Thymus (tissue), 14 donors: ENCODE data around the gene EXD2. TPM values are rescaled to one million over a fixed set of nuclear protein-coding genes. Genes with fewer than 3 reads are reported as not detected.
A peak's percentile ranks its signal among the peaks of the same experiment; 100 is the strongest.

ENCODE experiments used
- DNase-seq, 9 donors: peaks; one replicate each; pipeline ENCODE4 v3.0.0-alpha.2; 2013; ENCODE audit warnings: low spot score in 9 of 9, low read depth in 6 of 9, missing footprints in 1 of 9
- H3K27ac ChIP-seq, 2 donors: one replicate each; pipeline ENCODE4 v1.5.1; 2013; ENCODE audit warnings: control low read depth in 1 of 2, low read depth in 1 of 2, low read length in 1 of 2, mild to moderate bottlenecking in 1 of 2, moderate library complexity in 1 of 2
- H3K27me3 ChIP-seq, 2 donors: one replicate each; pipeline ENCODE4 v1.5.1; 2013; ENCODE audit warnings: low read length in 1 of 2; ENCODE audit not compliant: control insufficient read depth in 2 of 2, insufficient read depth in 1 of 2
- H3K36me3 ChIP-seq, 2 donors: one replicate each; pipeline ENCODE4 v1.5.1; 2013; ENCODE audit warnings: low read length in 1 of 2, mild to moderate bottlenecking in 1 of 2, moderate library complexity in 1 of 2; ENCODE audit not compliant: control insufficient read depth in 2 of 2, insufficient read depth in 2 of 2
- H3K4me1 ChIP-seq, 2 donors: one replicate each; pipeline ENCODE4 v1.5.1; 2013; ENCODE audit warnings: low read length in 2 of 2; ENCODE audit not compliant: control insufficient read depth in 2 of 2, insufficient read depth in 2 of 2
- H3K4me3 ChIP-seq, 2 donors: one replicate each; pipeline ENCODE4 v1.5.1; 2013; ENCODE audit warnings: low read length in 2 of 2, control low read depth in 1 of 2, mild to moderate bottlenecking in 1 of 2
- H3K9me3 ChIP-seq, 2 donors: one replicate each; pipeline ENCODE4 v1.5.1; 2013; ENCODE audit warnings: low read length in 1 of 2, mild to moderate bottlenecking in 1 of 2; ENCODE audit not compliant: control insufficient read depth in 2 of 2, insufficient read depth in 1 of 2
- WGBS: extraction: QIAGEN DNeasy Blood & Tissue Kit; methylation state at CpG from one replicate; pipeline ENCODE4 v1.1.7; 2013; 5-methylcytosine and 5-hydroxymethylcytosine counted together
- long read RNA-seq, 10 donors: transcript quantifications; one replicate each; lab custom pipeline, GENCODE V29; 2026
- polyA plus RNA-seq: library from polyadenylated mRNA; stranded (reverse); fragments of 200-250 nt; gene quantifications from one replicate; pipeline ENCODE4 v1.2.3, GENCODE V29; 2013
- total RNA-seq: library from RNA; stranded (reverse); fragments of 120-200 nt; gene quantifications from one replicate; pipeline ENCODE4 v1.2.4, GENCODE V29; 2013
- donor health status: healthy.

The EXD2 gene
- total RNA-seq (9.5 TPM), polyA plus RNA-seq (13.0 TPM)
- long read RNA-seq, donor 1, full-length matches to known transcripts: 1 of 1 reads
- long read RNA-seq, donor 1, partial matches to known transcripts: 0 of 1 reads
- long read RNA-seq, donor 1, other reads (novel, unspliced or antisense): 0 of 1 reads
- long read RNA-seq, donor 2: 0 reads
- long read RNA-seq, donor 3, full-length matches to known transcripts: 2 of 2 reads
- long read RNA-seq, donor 3, partial matches to known transcripts: 0 of 2 reads
- long read RNA-seq, donor 3, other reads (novel, unspliced or antisense): 0 of 2 reads
- long read RNA-seq, donor 4, partial matches to known transcripts: 8 of 9 reads
- long read RNA-seq, donor 4, other reads (novel, unspliced or antisense): 0 of 9 reads
- long read RNA-seq, donor 5, partial matches to known transcripts: 0 of 1 reads
- long read RNA-seq, donor 5, other reads (novel, unspliced or antisense): 0 of 1 reads
- long read RNA-seq, donor 6, partial matches to known transcripts: 0 of 1 reads
- long read RNA-seq, donor 6, other reads (novel, unspliced or antisense): 0 of 1 reads
- long read RNA-seq, donor 7: 0 reads
- long read RNA-seq, donor 8: 0 reads
- long read RNA-seq, donor 9: 0 reads
- long read RNA-seq, donor 10: 0 reads

GRCh38 chr14:69191340-69192111, at the start of gene EXD2:
Gene EXD2 (plus strand): TSS chr14:69191498. CDS start chr14:69209471, 17,973 bp downstream.
- no peaks in the 10 kb centered on the region for H3K27me3 ChIP-seq
- H3K36me3 ChIP-seq: no peaks in the 10 kb centered on the region
- H3K4me1 ChIP-seq: peaks cover 0 to 18% of the 10 kb centered on the region in 2 donors
- peak within 1 kb of the TSS; percentile 74 to 75 for H3K27ac ChIP-seq
- peak within 1 kb of the TSS; percentile 66 to 71 for H3K4me3 ChIP-seq
- no peaks in the 10 kb centered on the region for H3K9me3 ChIP-seq
- under 1% methylated on average over 58 of the region's 58 CpGs for WGBS
- DNase-seq: peak; percentile 62 to 89 (median 70)

DNA sequence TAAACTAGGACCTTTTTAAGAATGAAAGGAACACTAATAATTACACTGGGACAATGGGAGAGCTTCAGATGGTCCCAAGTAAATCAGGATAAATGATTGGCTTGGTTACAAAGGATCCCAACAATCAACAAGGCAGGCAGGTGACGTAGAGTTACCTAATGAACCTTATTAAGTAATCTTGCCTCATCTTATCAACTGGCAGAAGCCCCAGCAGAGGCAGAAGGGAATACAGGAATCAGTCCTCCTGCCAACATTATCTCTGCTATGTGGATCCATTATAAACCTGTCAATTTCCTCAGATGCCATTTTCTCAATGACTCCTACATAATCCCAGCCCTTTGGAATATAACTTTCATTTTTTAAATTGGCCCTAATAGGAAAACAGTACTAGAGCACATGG, 49.7 kb upstream of the EXD2 start:
- Histone ChIP-seq H3K4me1 (no peaks in the 10 kb centered on the region), H3K4me3 (no peak overlapping the region), H3K27ac (no peak overlapping the region), H3K27me3 (no peaks in the 10 kb centered on the region), H3K36me3 (peaks cover 0 to 4% of the 10 kb centered on the region in 2 donors), H3K9me3 (no peaks in the 10 kb centered on the region)
- no peak for DNase-seq
- 93% methylated on average over 1 of the region's 1 CpG for WGBS

DNA sequence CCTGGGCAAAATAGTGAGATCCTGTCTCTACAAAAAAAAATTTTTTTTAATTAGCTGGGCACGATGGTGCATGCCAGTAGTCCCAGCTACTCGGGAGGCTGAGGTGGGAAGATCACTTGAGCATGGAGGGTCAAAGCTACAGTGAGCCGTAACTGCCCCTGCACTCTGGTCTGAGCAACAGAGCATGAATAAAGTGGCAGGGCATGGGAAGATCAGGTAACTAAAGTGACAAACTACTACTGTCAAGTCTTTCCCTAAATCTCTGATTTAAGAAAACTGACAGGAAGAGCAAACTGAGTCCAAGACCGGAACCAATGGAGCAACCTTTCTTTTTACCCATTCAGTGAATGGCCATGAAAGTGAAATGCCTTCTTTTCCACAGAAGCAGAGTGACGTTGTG, 49.2 kb upstream of the EXD2 start:
- Histone ChIP-seq H3K27me3 (no peaks in the 10 kb centered on the region), H3K9me3 (no peaks in the 10 kb centered on the region), H3K4me1 (no peaks in the 10 kb centered on the region), H3K27ac (no peak overlapping the region), H3K36me3 (peaks cover 0 to 5% of the 10 kb centered on the region in 2 donors), H3K4me3 (no peak overlapping the region)
- DNase-seq: no peak
- WGBS: 97% methylated on average over 5 of the region's 5 CpGs

GRCh38 chr14:69149461-69150244, 41.6 kb upstream of the EXD2 start:
- peaks cover 5 to 12% of the 10 kb centered on the region in 2 donors for H3K36me3 ChIP-seq
- H3K4me1 ChIP-seq: peaks cover 12 to 15% of the 10 kb centered on the region in 2 donors
- DNase-seq: no peak
- H3K4me3 ChIP-seq: no peak overlapping the region
- WGBS: 58% methylated on average over 2 of the region's 2 CpGs
- H3K27me3 ChIP-seq: peaks cover 9 to 18% of the 10 kb centered on the region in 2 donors
- H3K27ac ChIP-seq: no peak overlapping the region
- H3K9me3 ChIP-seq: no peaks in the 10 kb centered on the region

DNA sequence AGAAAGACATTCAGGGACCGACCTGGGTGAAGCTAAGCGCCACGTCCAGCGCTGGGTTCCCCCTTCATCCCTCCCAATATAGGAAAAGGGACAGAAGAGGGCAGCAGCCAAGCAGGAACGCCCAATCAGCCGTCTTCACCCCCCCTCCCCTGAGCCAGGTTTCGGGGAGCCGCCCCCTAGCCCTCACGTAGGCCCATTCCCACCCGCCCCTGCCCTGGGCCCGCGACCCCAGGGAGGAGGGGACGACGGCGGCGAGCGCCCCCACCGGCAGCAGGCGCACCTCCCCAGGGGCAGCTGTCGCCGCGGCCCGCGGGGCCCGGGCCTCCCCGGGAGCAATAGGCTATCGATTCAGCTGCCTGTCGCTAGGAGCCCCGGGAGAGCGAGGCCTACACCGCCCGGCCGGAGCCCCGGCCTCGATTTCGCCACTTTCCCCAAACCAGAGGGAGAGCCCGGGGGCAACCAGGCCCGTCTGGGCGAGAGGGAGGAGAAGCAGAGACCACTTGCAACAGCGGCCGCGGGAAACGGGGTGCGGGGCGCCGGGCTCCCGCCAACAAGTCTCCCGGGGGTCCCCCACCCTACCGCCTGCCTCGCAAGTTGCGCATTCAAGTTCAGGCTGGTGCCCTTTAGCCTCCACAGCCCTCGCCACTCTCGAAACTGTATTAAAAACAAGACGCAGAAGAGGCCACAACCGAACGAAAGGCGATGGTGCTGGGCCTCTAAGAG, 39.7 kb upstream of the EXD2 start:
- Histone ChIP-seq H3K27ac (peak overlapping the region; percentile 91 to 94), H3K4me3 (peak overlapping the region; percentile 76 to 89), H3K4me1 (peaks cover 12 to 15% of the 10 kb centered on the region in 2 donors), H3K36me3 (peaks cover 5 to 12% of the 10 kb centered on the region in 2 donors), H3K9me3 (no peaks in the 10 kb centered on the region), H3K27me3 (peaks cover 14 to 29% of the 10 kb centered on the region in 2 donors)
- WGBS: under 1% methylated on average over 57 of the region's 57 CpGs
- peak; percentile 42 to 83 (median 64) for DNase-seq

- DNase-seq: peak; percentile 36 to 87 (median 57)
- Histone ChIP-seq H3K27ac (peak overlapping the region; percentile 91 to 94), H3K4me1 (peaks cover 12 to 15% of the 10 kb centered on the region in 2 donors), H3K27me3 (peaks cover 14 to 29% of the 10 kb centered on the region in 2 donors), H3K9me3 (no peaks in the 10 kb centered on the region), H3K36me3 (peaks cover 5 to 9% of the 10 kb centered on the region in 2 donors), H3K4me3 (peak overlapping the region; percentile 76 to 89)
- under 1% methylated on average over 38 of the region's 38 CpGs for WGBS
Measured at GRCh38 chr14:69152181-69152901, 39.0 kb upstream of the EXD2 start.

DNA sequence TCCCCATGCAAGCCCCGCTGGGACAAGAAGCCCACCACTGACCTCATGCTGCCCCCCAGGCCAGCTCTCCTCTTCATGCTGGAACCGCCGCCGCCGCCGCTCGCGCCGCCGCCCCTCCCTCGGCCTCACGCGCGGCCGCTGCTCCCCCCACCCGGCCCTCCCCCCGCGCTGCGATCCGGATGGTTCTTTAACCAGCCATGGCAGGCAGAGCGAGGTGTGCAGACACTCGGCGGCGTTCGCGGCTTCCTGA, 38.5 kb upstream of the EXD2 start, which contains the start of gene DCAF5:
Gene DCAF5 (minus strand): TSS at position 218 of the 250 bp plus-strand sequence. CDS start 141 bp downstream, at position 77.
- H3K36me3 ChIP-seq: peaks cover 5 to 9% of the 10 kb centered on the region in 2 donors
- no peaks in the 10 kb centered on the region for H3K9me3 ChIP-seq
- H3K27ac ChIP-seq: peak within 1 kb of the TSS; percentile 91 to 94
- H3K27me3 ChIP-seq: peaks cover 14 to 29% of the 10 kb centered on the region in 2 donors
- under 1% methylated on average over 26 of the region's 26 CpGs for WGBS
- H3K4me3 ChIP-seq: peak within 1 kb of the TSS; percentile 76 to 89
- peaks cover 12 to 15% of the 10 kb centered on the region in 2 donors for H3K4me1 ChIP-seq
- no peak for DNase-seq
